ENCODE measurements around the gene SLC39A9.

Gene SLC39A9, protein sequence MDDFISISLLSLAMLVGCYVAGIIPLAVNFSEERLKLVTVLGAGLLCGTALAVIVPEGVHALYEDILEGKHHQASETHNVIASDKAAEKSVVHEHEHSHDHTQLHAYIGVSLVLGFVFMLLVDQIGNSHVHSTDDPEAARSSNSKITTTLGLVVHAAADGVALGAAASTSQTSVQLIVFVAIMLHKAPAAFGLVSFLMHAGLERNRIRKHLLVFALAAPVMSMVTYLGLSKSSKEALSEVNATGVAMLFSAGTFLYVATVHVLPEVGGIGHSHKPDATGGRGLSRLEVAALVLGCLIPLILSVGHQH

DNA sequence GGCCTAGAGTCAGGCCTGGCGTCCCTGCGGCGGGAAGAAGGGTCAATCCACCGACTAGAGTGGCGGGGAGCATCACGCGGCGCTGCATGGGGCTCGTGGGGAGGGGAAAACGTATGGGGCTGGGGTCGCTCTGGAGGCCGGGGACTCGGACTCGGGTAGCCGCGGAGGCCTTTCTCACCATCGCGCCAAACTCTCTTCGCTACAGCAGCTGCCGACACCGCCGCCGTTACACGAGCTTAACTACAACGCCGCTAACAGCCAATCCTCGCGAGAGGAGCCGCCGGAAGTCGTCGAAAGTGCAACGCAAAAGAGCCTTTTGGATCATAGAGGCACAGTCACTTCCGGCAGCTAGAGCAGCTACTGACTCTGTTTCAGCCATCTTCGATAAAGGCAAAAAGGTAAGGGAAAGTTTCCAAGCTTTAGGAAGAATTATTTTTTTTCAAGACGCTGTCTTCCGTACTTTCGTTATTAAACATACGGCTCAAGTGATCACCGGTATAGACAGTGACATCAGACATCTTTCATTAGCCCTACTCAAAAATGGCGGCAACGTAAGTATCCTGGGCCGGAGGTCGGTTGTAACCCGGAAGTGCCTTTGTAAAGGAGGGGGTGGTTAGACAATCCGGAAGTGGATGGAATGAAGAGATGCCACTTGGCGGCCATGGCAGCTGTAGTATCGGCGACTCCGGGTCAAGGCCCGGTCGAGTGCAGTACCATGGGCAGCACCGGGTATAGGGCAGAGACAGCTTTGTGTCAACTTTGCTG lies at the start of gene SLC39A9, which contains the start of gene ERH:
SLC39A9 (plus strand) TSS at position 640 of the 765 bp plus-strand sequence. CDS start 678 bp downstream, outside the sequence.
ERH (minus strand) TSS at position 247 of the 765 bp plus-strand sequence; CDS start at position 181, 66 bp downstream.
- DNase-seq (ENCODE audit: low read depth, low spot score) = peak; percentile 92

DNA sequence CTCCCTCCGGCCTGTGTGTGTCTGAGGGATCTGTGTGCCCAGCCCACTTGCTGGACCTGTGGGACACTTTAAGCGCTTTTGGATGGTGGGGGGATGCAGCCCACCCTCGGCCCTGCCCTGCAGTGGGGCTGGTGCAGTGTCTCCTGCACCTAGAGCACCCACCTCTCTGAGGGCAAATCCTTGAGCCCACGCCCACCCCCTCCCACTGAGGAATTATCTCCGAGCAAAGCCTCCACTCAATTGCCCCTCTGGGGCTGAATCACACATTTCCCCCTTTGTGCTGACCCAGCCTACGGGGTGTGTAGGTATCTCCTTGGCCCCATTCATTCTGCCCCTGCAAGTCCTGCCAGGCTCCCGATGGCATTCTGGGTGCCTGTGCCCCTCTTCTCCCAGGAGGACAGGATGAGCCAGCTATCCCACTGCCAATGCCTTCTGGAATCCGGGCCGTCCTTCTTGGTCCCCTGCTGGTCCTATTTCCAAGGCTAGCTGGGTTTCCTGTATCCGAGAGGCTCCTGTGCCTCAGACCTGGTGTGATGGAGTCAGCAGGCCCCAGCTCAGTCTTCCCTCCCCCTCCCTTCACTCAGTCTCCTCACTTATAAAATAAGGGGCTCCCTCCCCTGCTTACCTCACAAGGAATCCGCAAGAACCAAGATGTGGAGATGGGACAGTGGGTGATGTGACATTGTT lies 49.3 kb upstream of the SLC39A9 start:
- DNase-seq (ENCODE audit: low read depth, low spot score) = no peak

DNA sequence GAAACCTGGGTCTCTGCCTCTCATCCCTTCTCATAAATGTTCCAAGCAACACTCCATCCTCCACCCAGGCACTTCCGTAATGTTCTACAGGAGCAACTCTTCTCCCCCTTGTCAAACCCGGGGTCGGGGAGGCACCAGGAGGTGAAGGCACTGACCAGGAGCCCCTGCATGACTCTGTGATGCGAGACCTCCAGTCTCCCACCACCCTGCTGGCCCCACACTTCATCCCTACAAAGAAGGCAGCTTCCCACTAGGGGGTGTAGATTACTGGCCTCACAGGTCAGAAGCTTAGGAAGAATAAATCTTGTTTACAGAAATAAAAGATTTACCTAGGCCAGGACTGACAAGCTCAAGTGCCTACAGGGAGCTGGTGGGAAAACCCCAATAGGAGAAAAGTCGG lies 47.6 kb upstream of the SLC39A9 start:
- DNase-seq (ENCODE audit: low read depth, low spot score) = no peak

DNA sequence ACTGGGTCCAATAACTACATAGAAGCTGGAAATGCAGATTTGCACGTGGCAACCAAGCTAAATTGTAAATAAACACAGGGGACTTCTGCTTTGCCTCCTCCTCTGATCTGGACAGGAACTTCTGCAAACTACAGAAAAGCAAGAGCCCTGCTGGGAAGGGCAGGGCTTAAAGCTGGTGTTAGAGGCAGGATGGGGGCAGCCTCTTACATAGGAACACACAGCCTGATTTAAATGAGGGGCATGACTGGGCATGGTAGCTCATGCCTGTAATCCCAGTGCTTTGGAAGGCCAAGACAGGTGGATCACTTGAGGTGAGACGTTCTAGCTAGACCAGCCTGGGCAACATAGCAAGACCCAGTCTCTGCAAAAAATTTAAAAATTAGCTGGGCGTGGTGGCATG lies 47.1 kb upstream of the SLC39A9 start:
- DNase-seq (ENCODE audit: low read depth, low spot score) = no peak

DNA sequence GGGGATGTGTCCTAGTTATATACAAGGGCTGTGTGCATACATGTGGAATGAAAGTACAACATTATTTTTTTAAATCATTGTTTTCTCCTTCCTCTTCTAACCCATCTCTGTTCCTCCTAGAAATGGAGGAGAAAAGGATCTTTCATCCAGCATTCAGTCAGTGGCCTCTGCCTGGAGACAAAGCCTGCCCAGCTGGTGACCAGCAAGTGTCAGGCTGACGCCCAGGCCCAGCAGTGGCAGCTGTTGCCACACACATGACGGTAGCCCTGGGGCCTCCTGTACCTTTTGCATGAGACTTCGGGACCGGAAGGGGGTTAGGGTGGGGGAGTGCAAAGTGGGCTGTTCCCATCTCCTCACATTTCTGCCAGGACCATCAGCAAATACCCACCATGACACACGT lies 46.6 kb upstream of the SLC39A9 start:
- DNase-seq (ENCODE audit: low read depth, low spot score) = no peak

DNA sequence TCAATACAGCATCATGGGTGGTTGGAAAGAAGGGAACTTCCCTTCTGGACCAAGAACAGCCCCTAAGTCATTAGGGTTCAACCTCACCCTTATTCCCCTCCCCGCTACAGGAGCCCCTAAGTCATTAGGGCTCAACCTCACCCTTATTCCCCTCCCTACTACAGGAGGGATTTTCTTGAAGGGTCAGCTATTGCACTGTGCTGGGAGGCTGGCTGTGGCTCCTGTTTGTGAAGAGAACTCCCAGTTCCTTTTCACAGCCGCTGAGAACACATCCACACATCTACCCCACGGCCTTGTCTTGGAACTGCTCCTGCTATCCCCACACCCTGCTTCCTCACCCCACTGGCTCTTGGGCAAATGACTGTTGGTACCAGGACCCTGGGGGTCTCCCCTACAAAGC lies 45.3 kb upstream of the SLC39A9 start:
- no peak for DNase-seq (ENCODE audit: low read depth, low spot score)

DNA sequence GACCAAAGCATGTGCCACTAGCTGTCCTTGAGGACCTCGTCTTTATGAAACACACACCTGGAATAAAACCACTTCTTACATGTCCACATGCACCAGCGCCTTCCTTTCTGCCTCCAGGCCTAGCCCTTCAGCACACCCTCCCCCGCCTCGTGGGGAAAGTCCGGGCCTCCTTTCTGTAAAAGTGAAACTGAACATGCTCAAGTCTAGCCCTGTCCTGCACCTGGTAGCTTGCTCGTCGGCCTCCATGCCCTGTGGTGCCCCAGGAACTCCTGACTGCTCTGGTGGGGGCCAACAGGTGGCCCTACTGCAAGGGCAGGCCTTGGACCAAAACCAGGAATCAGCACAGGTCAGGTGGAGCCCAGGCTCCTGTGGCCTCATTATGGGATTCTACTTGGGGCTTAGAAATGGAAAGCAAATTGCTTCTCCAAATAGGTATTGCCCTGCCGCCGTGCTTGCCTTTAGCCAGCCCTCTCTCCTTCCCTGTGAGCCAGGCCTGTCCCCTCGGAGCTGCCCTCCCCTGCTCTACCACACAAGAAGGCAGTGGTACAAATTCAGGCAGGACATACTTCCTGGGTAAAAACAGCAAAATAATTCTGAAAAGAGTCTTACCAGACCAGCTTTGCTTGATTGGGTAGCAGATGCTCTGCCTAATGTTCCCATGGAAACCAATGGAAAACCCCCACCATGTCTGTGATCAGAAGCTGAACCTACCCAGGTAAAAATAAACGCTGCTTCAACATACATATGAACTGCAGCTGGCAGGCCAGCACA lies 43.9 kb upstream of the SLC39A9 start:
- no peak for DNase-seq (ENCODE audit: low read depth, low spot score)

DNA sequence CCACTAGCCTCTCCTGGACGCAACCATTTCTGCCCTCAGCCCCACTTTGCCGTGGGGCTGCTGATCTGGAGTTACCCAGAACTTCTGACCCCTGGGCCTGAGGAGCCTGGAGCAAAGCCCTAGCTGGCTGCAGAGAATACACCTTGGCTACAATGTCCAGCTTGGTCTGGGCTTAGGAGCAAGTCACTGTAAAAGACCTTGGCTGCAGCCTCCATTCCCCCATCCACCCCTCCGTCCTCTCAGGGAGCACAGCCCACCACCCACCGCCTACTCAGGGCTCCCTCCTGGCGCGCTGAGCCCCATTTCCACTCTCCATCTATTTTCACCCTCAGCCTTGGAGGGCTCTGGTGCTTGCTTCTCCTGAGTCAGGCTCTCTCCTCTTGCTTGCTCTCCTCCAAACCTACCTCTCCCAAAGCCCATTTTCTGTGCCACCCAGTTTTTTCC lies 43.3 kb upstream of the SLC39A9 start:
- DNase-seq (ENCODE audit: low read depth, low spot score) = no peak

DNA sequence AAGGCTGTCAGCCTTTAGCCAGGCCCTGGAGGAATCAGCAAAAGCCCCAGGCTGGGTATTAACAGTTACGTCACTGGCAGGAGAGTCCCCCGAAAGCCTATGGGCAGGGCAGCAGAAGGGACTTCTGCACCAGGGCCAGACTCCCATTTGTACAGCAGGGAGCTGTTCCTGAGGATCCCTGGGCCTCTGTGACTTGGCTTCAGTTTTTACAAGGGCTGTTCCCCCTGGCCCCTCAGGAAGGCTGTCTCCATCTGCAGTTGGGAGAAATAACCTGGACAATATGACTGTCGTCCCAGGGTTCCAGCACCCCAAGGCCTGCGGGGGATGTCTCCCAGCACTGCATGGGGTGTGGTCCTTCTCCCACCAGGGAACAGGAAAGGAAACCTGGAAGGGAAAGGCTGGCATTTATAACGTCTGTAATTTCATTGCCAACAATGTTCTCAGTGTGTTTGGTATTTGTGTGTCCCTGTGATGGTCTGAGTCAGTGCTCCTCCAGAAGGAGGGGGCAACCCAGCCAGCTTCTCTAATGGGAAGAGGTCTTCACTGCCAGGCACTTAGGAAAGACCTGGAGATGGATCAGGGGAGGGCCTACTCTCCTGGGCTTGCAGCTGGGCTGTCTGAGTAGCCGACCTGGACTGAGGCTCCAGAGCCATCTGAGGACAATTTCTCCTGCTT lies 42.7 kb upstream of the SLC39A9 start:
- DNase-seq (ENCODE audit: low read depth, low spot score) = no peak

DNA sequence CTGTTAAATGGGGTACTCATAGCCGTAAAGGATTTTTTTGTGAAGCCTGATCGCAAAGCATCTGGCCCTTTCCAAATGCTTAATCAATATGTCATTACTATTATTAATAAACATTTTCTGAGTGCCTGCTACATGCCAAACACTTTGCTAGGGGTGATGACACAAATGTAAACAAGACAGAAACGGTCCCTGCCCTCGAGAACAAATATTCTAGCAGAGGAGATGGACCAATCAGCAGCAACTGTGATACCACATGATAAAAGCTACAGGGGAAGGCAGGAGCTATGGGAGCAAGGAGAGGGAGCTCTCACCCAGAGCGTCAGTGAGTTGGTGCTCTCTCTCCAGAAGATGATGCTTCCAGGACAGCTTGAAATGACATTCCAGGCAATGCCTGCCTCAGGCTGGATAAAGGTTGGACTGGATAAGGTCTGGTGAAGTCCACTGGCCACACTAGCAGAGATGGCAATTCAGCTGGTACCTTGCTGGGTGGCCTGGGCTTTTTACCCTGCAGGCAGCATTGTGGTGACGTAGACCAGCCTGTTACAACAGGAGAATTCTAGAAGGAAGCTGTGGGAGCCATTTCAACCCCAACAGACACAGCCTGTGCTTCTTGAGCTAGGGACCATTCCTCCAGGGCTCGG lies 41.5 kb upstream of the SLC39A9 start:
- DNase-seq (ENCODE audit: low read depth, low spot score) = no peak

DNA sequence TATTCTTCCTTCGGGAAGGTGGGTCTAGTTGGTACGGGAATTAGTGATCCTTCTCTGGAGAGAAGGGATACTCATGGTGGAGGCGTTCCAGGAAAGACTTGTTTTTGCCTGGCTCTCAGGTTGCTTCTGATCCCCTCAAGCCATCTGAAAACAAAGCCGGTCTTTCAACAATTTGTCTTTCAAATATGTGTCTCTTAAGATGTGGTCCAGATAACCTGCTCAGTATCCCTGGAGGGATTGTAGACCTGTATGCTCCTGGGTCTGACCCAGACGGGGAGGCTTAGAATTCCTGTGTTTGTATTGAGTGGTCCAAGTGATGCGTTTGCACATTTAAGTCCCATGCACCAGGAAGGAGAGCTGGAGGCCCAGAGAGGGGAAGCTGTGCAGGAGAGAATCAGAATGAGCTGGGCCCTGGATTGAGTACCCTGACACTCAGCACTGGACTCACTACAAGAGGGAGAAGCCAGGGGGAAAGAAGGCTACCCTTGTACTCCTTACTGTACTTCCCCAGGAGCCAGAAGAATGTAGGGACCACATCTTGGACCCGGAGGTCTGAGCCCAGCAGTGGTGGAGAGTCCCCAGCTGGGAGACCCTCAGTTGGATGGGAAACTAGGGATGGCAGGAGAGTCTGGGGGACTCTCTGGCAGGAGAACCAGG lies 40.8 kb upstream of the SLC39A9 start:
- no peak for DNase-seq (ENCODE audit: low read depth, low spot score)

DNA sequence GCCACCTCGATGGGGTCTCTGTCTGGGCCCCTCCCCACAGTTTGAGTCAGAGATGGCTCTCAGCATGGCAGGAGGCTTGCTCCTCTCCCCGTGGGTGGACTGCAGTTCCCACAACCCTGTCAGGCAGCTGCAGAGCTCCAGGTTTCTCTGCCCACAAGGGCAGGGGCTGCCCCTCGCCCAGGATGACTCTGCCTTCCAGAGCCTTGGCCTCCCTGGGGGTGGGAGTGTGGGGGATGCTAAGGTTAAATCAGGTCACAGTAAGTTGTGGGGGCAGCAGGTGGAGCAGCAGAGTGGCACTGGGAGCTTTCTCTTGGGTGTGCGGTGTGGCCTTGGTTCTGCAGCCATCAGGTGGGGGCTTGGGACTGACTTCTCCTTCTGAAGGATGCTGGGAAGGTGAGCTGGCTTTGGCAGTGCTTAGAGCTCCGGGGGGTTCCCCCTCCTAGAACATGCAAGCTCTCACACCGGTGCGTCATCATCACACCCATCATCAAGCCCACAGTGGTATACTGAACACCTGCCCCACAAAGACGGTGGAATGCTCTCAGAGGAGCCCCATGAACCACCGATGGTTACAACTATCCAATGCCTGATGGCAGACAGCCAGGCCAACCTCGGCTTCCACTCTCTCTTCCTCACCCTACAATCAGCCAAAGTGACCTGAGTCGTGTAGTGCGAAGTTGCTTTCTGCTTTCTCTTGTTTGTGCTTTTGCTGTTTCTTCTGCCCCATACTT lies 40.1 kb upstream of the SLC39A9 start:
- DNase-seq (ENCODE audit: low read depth, low spot score) = no peak

DNA sequence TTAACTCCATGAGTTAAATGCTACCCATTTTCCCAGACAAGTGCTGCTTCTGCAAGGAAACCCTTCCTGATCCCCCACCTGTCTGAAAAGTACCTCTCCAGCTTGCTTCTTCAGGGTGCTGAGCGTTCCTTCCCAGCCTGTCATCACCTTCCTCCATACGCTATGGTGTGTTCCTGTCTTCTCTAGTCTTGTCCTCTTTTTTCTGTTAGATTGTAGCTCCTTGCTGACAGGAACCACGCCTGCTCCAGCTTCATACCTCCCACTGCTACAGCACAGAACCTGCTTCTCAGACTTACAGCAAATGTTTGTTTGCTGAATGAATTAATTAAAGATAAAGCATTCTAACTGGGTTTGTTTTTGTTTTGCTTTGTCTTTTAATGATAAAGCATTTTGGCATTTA lies 39.5 kb upstream of the SLC39A9 start:
- DNase-seq (ENCODE audit: low read depth, low spot score) = no peak

DNA sequence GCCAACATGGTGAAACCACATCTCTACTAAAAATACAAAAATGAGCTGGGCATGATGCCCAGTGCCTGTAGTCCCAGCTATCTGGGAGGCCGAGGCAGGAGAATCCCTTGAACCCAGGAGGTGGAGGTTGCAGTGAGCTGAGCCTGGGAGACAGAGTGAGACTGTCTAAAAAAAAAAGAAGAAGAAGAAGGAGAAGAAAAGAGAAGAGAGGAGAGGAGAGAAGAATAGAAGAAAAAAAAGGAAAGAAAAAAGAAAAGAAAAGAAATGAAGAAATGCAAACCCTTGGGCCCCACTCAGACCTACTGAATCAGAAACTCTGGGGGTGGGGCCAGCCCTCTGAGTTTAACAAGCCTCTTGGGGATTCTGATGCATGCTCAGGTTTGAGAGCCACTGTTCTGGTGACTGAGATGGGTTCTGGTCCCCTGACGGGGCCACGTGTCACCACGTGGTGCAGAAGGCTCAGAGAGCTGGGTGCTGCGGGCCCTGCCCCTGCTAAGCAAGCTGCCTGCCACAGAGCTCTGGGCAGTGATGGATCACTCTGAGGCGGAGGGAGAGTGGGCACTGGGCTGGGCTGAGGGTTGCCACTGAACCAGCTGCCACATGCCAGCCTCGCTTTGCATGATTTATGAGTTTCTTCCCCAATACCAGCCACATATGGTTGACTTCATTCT lies 37.9 kb upstream of the SLC39A9 start:
- DNase-seq (ENCODE audit: low read depth, low spot score) = no peak

DNA sequence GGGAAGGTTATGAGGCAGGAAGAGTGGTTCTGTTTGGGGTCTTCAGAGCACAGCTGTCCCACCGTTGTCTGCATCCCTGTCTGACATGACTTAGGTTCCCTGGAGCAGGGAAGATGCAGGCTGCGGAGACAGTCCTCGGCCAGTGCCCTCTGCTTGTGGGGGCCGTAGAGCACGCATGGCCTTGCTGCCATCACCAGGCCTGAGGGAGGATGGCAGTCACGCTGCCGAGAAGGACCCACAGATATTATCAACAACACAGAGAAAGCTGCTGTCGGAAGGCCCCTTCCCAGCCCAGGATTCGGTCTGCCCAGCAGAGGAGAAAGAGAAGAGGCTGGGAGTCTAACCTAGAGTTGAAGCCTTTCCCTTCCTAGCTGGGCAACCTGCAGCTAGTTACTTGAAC lies 35.4 kb upstream of the SLC39A9 start:
- DNase-seq (ENCODE audit: low read depth, low spot score) = no peak

DNA sequence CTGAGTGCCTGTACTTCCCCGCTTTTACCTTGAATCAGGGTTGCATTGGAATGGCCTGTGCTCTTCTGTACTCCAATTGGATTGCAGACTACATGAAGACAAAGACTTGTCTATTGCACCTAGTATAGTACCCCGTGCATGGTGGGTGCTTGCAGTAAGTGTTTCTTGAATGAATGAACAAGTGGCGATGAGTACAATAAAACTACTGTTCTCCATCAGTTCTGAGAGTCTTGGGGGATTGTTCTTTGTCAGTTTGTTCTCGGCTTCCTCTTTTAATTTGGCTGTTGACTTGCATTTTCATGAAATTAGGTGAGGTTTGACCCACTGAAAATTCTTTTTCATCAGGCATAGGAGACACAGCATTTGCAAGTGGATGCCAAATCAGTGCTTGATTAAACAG lies 34.5 kb upstream of the SLC39A9 start:
- DNase-seq (ENCODE audit: low read depth, low spot score) = no peak

DNA sequence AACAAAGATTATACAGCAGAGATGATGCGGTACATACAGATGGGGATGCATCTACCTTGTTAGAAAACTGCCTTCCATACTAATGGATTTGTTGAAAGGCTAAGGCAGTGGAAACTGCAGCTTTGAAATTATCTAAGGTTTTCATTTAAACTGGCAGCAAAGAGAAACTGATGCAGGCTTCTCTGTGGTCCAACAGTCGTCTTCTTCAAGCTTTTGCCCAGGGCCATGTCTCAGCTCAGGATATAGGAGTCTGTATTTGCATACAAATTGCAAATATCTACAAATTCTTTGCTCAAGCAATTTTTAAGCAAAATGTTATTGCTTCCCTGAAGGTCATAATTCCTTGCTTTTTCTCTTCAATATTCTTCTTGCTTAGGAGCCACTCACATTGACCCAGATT lies 34.1 kb upstream of the SLC39A9 start:
- DNase-seq (ENCODE audit: low read depth, low spot score) = no peak

DNA sequence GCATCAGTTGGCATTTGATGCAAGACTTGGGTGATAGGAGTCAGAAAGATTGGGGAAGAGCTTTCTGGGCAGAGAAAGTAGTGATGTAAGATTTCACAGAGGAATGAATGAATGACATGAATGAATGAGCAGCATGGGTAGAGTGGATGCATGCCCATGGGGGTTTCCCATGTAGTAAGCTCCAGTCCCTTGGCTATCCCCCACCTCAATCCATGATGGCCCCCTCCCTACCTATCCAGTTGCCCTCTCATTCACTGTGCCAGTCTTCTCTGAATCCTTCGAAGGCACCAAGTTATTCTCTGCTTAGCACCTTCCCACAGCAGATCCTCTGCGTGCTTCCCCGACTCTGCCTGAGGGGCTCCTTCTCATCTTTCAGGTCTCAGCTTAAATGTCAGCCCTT lies 32.4 kb upstream of the SLC39A9 start:
- no peak for DNase-seq (ENCODE audit: low read depth, low spot score)

DNA sequence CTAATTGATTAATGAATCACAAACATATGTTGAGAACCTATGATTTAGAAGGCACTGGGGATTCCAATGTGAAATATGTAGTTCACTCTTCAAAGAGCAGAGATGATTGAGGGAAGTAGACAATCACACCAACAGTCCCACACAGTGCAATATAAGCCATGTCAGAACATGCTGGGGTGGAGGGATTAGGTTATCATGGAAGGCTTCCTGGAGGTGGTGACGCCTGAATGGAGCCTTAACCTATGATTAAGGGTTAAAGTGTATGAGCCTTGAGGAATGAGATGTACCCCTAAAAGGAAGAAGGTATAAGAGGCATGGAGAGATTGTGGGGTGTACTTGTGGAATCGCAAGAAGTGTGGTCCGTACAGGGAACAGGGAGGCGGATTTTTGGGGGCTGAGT lies 31.7 kb upstream of the SLC39A9 start:
- DNase-seq (ENCODE audit: low read depth, low spot score) = no peak
